Colon (tissue), 2 donors: ENCODE data around the gene CNR2.
"Not testable (repeated sequence)": the region's sequence is repeated elsewhere in the genome, so short reads cannot be mapped to it uniquely, and the experiment has no call there.

ENCODE experiments used
- FAIRE-seq: peaks from 2 replicates; lab custom pipeline; 2012; peaks lifted over from hg19 to GRCh38; lab: Jason Lieb, UNC
- donor health status: control.
- donor health status: control.

The CNR2 gene

DNA sequence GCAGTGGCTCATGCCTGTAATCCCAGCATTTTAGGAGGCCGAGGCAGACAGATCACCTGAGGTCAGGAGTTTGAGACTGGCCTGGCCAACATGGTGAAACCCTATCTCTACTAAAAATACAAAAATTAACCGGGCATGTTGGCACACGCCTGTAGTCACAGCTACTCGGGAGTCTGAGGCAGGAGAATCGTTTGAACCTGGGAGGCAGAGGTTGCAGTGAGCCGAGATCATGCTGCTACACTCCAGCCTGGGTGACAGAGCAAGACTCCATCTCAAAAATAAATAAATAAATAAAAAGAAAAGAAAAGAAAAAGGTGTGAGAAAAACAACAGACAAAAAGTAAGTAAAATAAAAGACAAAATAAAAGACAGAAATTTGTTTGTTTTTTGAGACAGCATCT lies 79.0 kb downstream of the CNR2 start:
- FAIRE-seq = not testable (repeated sequence)

DNA sequence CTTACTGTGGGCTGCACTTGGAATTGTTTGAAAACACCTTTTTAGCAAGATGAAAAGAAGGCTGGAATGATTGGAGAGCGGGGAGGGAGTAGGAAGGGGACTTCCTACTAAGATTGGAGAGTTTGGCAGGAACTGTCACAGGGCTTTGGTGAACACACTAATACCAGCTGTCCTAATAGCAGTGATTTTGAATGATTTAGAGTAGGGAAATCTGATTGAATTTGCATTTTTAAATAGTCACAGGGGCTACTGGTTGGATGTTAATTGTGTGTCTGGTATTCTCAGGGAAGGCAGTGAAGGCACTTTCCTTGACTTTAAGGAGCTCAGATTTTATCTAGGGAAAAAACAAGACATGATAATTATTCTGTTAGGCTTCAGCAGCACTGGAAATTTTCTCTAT lies 85.4 kb downstream of the CNR2 start:
- FAIRE-seq = no peak

DNA sequence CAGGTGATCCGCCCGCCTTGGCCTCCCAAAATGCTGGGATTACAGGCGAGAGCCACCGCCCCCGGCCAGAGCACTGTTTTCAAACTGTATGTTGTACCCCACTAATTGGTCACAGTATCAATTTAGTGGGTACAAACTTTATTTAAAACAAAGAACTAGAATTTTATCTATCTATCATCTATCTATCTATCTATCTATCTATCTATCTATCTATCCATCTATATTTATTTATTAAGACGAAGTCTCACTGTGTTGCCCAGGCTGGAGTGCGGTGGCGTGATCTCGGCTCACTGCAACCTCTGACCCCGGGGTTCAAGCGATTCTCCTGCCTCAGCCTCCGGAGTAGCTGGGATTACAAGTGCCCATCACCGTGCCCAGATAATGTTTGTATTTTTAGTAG lies 86.6 kb downstream of the CNR2 start:
- not testable (repeated sequence) for FAIRE-seq

DNA sequence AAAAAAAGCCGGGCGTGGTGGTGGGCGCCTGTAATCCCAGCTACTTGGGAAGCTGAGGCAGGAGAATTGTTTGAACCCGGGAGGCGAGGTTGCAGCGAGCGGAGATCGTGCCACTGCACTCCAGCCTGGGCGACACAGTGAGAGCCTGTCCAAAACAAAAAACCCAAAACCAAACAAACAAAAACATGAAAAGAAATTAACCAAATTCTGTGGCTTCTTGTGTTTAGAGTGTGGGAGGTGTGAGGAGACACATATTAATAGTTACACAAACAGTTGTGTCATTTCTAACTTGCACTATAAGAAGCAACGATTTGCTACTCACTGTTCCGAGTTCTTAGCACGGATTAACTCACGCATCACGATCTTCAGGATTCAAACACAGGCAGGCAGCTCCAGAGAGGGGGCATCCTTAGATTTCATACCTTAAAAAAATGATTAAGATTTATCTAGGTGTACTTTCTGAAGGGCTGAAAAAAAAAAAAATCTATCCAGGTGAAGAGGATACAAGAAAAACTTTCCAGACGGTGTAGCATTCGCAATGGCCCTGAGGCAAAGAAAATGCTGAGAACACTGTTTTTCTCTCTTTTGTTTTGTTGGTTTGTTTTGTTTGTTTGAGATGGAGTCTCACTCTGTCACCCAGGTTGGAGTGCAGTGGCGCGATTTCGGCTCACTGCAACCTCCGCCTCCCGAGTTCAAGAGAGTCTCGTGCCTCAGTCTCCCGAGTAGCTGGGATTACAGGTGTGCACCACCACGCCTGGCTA lies 87.2 kb downstream of the CNR2 start:
- FAIRE-seq = no peak

DNA sequence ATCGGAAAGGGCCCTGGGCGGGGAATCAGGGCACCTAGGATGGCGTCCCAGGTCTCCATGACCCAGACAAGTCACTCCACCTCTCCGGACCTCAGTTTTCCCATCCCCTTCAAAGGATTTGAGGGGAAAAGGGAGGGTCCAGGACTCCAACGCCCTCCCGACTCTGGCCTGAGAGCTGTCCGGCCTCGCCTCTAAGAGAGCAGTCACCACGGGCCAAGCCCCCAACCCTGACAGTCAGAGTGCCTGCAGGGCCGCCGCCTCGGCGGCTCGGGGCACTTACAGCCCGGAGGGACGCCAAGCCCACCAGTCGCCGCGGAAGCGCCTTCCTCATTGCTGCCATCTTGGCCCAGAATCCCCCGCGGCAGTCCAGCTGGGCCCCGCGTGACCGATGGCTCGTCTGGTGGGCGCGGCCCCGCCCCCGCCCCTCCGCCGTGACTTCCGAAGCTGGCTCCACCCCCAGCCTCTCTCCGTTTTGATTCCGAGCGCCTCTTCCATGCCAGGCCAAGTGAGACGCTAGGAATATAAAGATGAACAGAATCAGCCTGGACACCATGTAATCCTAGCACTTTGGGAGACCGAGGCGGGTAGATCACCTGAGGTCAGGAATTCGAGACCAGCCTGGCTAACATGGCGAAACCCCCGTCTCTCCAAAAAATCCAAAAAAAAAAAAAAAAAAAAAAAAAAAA lies 87.9 kb downstream of the CNR2 start, which contains the start of gene HMGCL:
TSS of gene HMGCL (minus strand) at position 354 of the 686 bp plus-strand sequence. CDS start at position 340, 14 bp downstream.
- no peak for FAIRE-seq

DNA sequence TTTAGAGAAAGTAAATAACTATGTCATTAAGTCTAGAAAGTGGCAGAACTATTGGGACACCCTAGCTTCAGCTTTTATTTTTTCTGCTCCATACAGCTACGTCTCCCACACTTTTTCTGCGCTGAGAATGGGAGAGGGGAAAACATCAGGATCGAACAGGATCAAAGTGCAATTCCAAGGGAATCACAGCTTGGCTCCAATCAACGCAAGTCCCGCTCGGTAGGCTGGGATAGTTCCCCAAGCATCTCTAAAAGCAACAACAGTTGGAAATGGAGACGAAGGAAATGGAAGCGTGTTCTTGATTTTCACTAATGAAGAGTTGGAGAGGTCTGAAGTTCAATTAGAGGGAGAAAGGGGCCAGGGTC lies 88.5 kb downstream of the CNR2 start:
- FAIRE-seq = no peak

DNA sequence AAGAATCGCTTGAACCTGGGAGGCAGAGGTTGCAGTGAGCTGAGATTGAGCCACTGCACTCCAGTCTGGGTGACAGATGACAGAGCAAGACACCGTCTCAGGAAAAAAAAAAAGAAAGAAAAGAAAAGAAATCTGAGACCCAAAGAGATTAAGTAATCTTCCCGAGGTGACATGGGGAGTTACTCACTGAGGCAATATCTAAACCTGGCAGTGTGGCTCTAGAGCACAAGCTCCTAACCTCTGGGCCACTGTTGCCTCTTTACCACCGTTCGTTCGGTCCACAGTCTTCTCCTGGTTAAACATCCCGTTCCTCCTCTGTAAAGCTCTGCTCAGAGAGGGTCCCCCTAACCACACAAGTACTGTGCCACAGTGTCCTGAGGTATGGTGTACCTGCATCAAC lies 89.4 kb downstream of the CNR2 start:
- no peak for FAIRE-seq
